Stimulated activated CD4-positive, alpha-beta T cell treated with anti-CD3 and anti-CD28 coated beads, Interleukin-4, amount 100 ng/mL, for 48 hours (primary cell): ENCODE results near the gene MAD1L1.

Experiments
- DNase-seq, 2 donors: peaks; one replicate each; pipeline ENCODE4 v3.0.0-alpha.2; 2020; ENCODE audit warnings: low read depth in 2 of 2

Gene MAD1L1

DNA sequence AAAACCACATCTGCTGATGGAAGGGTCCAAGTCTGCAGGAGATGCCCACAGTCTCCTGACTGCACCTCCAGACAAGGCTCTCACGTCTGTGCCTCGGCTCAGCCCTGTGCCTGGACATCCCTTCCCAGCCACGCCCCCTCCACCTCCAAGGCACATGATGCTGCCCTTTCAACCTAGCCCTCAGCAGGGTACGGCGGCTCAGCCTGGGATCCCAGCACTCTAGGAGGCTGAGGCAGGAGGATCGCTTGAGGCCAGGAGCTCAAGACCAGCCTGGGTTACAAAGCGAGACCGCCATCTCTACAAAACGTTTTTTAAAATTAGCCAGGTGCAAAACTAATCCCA is 14.3 kb downstream of the MAD1L1 start:
- no peak for DNase-seq

DNA sequence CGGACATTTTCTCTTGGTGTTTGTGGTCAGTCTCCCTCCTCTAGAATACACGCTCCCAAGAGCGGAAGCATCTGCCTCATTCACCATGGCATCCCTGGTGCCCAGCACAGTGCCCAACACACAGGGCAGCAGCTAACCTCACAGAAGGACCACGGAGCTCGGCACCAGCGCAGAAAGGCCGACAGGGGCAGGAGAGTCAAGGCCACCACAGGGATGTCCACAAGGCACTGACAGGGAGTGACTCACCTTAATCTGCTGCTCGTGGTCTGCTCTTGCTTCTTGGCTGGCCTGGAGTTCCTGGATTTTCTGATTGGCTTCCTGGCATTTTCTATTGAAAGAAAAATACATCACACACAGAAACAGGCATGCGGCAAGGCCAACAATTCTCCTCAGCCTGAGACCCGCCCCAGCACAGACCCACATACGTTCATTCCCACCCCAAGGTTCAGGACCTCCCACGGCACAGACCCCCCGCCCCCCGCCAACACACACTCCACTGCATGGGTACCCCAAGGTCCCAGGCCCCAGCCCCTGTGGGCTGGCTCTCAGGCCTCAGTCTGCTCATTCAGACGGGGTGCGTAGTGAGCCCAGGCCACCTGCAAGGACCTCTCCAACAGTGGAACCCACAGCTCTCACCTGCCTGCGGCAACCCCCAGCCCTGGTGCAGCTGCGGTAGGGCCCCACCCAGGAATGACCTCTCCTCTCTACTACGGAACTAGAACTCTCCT is 14.9 kb downstream of the MAD1L1 start:
- DNase-seq: no peak

- no peak for DNase-seq
These were observed 15.5 kb downstream of the MAD1L1 start for GRCh38 chr7:2217206-2217605.

DNA sequence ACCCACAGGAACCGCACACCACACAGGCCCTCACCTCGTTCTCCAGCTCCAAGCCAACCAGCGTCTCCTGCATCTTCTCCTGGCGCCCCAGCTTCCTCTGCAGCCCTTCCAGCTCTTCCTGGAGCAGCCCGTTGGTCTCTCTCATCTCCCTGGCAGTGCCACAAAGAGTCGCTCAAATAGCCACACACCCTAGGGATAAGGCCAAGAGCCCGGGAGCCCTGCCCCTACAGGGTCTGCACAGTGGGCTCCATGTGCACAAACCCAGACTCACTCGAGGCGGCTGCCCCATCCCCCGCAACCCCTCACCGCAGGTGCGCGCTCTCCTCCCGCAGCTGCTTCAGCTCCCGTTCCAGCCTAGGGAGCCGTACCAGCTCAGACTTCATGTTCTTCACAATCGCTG is 16.9 kb downstream of the MAD1L1 start:
- DNase-seq: no peak

DNA sequence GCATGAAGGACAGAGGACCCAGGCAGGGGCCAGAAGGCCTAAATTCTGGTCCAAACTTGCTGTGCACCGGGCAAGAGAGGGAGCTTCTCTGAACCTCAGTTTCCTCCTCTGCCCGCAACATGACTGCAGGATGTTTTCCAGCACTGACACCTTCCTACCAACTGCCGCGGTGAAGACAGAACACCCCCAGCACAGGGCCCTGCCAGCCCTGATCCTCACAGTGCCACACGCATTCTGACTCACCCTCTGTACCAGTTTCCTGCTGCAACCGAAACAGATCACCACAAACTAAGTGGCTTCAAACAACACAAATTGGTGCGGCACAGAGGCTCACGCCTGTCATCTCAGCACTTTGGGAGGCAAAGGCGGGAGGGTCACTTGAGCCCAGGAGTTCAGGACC is 18.1 kb downstream of the MAD1L1 start:
- no peak for DNase-seq

- DNase-seq: no peak
These were observed 19.1 kb downstream of the MAD1L1 start for GRCh38 chr7:2213551-2214215.

- DNase-seq: no peak
These were observed 19.8 kb downstream of the MAD1L1 start for GRCh38 chr7:2212906-2213305.

GRCh38 chr7:2211926-2212325 is 20.8 kb downstream of the MAD1L1 start:
- DNase-seq: no peak

GRCh38 chr7:2211259-2211880 is 21.4 kb downstream of the MAD1L1 start:
- no peak for DNase-seq

GRCh38 chr7:2210551-2211258 is 22.0 kb downstream of the MAD1L1 start:
- no peak for DNase-seq

GRCh38 chr7:2209961-2210323 is 22.8 kb downstream of the MAD1L1 start:
- DNase-seq: no peak

DNA sequence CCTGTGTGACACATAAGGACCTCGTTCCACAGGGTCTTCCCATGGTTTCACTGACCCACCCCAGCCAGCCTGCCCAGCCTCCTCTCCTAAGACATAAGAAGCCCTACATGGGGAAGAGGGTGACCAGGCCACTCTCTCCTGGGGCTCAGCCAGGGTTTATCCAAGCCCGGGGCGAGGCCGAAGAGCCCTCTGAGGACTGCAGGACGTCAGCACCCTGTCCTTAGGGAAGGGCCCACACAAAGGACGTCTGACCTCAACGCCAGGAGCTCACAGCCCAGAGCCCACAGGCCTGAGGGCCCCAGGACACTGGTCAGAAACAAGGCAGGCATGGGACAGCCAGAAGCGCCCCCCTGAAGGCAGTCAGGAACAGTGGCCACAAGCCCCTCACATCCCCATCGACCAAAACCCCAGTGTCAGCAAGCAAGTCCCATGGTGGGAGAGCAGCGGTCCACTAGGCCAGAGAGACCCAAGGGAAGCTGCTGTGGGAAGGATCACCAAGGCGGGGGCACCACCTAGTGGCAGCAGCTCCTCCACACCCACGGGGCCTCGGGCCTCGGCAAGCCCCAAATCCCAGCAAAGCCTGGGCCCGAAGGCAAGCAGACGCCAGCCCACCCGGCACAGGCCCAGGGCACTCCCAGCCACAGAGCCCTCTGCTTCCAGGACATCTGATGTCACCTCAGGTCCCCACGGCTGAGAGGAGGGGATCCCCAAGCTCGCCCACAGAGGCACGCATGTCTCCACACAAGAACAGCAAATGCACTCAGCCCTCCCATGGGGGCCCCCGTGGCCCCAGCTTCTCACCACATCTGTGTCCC is 23.4 kb downstream of the MAD1L1 start:
- peak; percentile 11 to 20 for DNase-seq

DNA sequence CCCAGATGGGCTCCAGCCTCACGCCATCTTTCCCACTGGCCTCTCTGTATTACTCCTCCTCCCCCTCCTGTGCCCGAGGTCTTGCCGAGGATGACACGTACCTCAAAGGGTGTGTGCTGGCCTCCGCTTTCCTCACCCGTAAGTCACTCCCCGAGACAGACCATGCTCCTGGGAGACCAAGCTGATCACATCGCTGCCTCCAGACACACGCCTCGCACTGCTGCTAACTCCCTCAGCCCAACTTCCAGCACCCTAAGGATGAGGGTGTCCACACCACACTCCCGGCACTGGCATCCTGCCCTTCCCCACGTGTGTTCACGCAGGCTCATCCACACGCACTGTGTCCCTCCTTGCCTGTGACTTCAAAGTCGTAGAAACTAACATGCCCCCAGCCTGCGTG is 24.0 kb downstream of the MAD1L1 start:
- no peak for DNase-seq

- no peak for DNase-seq
These were observed 27.5 kb downstream of the MAD1L1 start for GRCh38 chr7:2205036-2205780.

DNA sequence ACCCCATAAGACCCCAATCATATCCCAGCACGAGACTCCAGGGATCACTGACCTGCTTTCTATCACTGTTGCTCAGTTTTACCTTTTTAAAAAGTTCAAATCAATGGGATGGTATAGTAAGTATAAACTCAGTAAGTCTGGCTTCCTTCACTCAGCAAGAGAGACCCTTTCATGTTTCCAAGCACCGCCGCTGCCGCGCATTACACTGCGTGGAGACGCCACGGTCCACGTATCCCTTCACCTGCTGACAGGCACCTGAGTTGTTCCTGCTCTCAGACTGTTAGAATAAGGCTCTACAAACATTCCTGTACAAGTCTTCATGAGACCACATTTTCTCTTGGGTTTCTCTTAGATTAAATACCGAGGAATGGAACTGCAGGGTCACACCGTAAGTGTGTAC is 28.3 kb downstream of the MAD1L1 start:
- no peak for DNase-seq

DNA sequence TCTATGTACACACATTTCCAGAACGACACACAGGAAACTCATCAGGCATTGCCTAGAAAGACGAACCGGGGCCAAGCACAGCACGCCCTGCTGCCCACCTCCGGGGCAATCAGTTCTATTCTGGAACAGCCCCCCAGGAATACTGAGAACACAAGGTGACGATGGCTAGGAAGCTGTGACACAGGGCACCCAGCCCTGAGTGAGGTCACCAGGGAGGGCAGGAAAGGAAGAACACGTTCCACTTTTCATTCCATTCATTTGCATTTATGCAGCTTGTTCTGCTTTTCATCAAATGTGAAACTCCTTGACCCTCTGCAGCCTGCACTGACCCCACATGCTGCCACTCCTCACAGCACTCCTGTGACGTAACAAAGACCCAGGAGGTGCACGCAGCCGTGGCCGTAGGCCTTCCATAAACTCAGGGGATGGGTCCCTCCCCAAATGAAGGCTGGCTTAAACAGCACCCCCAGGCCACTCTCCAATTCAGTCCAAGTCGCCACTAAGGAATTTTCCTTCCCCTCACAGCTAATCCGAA is 28.9 kb downstream of the MAD1L1 start:
- DNase-seq: no peak

- DNase-seq: no peak
These were observed 29.6 kb downstream of the MAD1L1 start for GRCh38 chr7:2202901-2203765.

DNA sequence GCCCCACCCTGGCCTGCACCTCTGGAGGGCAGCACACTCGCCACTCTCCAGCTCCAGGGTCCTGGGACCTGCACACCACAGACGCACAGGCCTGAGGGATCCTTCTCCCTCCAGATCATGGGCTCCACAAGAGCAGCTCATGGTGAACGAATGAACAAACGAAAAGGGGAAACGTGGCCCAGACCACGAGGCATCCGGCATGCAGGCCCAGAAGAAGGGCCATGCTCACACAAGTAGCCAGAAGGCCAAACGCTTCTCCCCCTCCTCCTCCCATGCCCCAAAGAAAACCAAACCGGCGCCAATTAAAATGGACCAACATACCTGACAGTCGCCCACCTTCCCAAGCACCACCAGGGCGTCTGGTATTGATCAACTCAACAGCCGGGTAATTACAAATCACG is 30.4 kb downstream of the MAD1L1 start:
- no peak for DNase-seq

- no peak for DNase-seq
These were observed 30.9 kb downstream of the MAD1L1 start for GRCh38 chr7:2201686-2202360.
